Endothelial cell of umbilical vein (primary cell): Measurements from ENCODE around the gene ZNF597. TPM values are rescaled to one million over a fixed set of nuclear protein-coding genes. Genes with fewer than 3 reads are reported as not detected.

Experiments used
- BruUV-seq: library from RNA; stranded (reverse); fragments of 400-500 nt; replicated peaks from 2 replicates; lab custom pipeline; 2021; lab: Mats Ljungman, UMichigan
- CTCF ChIA-PET: fragments of 300-600, 350-600 bp; sonication (Branson Sonifier 250); formaldehyde crosslinking; loops from one replicate; lab custom pipeline; 2021; ENCODE audit warnings: antibody characterized with exemption, inconsistent platforms; lab: Charles Lee
- POLR2A ChIA-PET: fragments of 300-600, 350-600 bp; sonication (Branson Sonifier 250); formaldehyde crosslinking; loops from one replicate; lab custom pipeline; 2021; ENCODE audit warnings: antibody characterized with exemption, inconsistent platforms; lab: Charles Lee
- DNase-seq: peaks from one replicate; pipeline ENCODE4 v3.0.0-alpha.2; 2011; ENCODE audit warnings: low read depth, low spot score
- FAIRE-seq: peaks from 2 replicates; lab custom pipeline; 2011; peaks lifted over from hg19 to GRCh38; lab: Jason Lieb, UNC
- H2AFZ ChIP-seq: 2 replicates; pipeline ENCODE4 v1.6.0; 2012; ENCODE audit warnings: low read depth, low read length, control low read depth, inconsistent platforms
- H3K27ac ChIP-seq: 2 replicates; pipeline ENCODE4 v1.5.1; 2011; ENCODE audit warnings: low read depth, mild to moderate bottlenecking, control low read depth, low read length, moderate library complexity; ENCODE audit not compliant: insufficient read depth
- H3K27me3 ChIP-seq, 2 experiments: 2 replicates each; pipeline versions ENCODE4 v1.6.0 to v1.6.1; 2011; ENCODE audit warnings: low read length in 2 of 2, mixed read lengths in 1 of 2; ENCODE audit not compliant: control insufficient read depth in 2 of 2, insufficient read depth in 2 of 2
- H3K36me3 ChIP-seq, 2 experiments: 2 replicates in 1 of 2; 3 replicates in 1 of 2; pipeline ENCODE4 v1.5.1; 2011; ENCODE audit warnings: low read length in 2 of 2, mild to moderate bottlenecking in 1 of 2, moderate library complexity in 1 of 2; ENCODE audit not compliant: control insufficient read depth in 2 of 2, insufficient read depth in 2 of 2; ENCODE audit errors: extremely low read depth in 1 of 2
- H3K4me1 ChIP-seq: 3 replicates; pipeline ENCODE4 v1.5.1; 2011; ENCODE audit warnings: mild to moderate bottlenecking, low read length; ENCODE audit not compliant: control insufficient read depth, insufficient read depth; ENCODE audit errors: extremely low read depth
- H3K4me2 ChIP-seq: 2 replicates; pipeline ENCODE4 v1.6.1; 2011; ENCODE audit warnings: low read length, control low read depth, mixed read lengths; ENCODE audit not compliant: insufficient read depth
- H3K4me3 ChIP-seq, 3 experiments: fragments of 200-600 bp in 1 of 3; sonication (generic), shearing (Covaris generic) in 1 of 3; replicated peaks in 1 of 3; 2 replicates each; pipeline ENCODE4 v1.5.1; 2011 to 2016; ENCODE audit warnings: control low read depth in 3 of 3, low read length in 3 of 3, mild to moderate bottlenecking in 2 of 3, inconsistent platforms in 1 of 3, low read depth in 1 of 3, moderate library complexity in 1 of 3; ENCODE audit not compliant: insufficient read depth in 1 of 3
- H3K79me2 ChIP-seq: 2 replicates; pipeline ENCODE4 v1.6.0; 2012; ENCODE audit warnings: low read length, inconsistent platforms; ENCODE audit not compliant: control insufficient read depth, insufficient read depth
- H3K9ac ChIP-seq: replicated peaks from 2 replicates; pipeline ENCODE3; 2011; ENCODE audit warnings: low read length, control low read depth; ENCODE audit not compliant: insufficient read depth; ENCODE audit errors: extremely low read depth
- H3K9me1 ChIP-seq: replicated peaks from 3 replicates; pipeline ENCODE4 v1.6.0; 2011; ENCODE audit warnings: mild to moderate bottlenecking, low read length; ENCODE audit not compliant: control insufficient read depth, insufficient read depth; ENCODE audit errors: extremely low read depth
- H3K9me3 ChIP-seq: replicated peaks from 2 replicates; pipeline ENCODE4 v1.5.1; 2012; ENCODE audit warnings: low read length, inconsistent platforms; ENCODE audit not compliant: control insufficient read depth, insufficient read depth
- H4K20me1 ChIP-seq: replicated peaks from 2 replicates; pipeline ENCODE3; 2011; ENCODE audit warnings: mild to moderate bottlenecking, low read length; ENCODE audit not compliant: control insufficient read depth, insufficient read depth; ENCODE audit errors: extremely low read depth
- EZH2 ChIP-seq: IDR thresholded peaks from 2 replicates; pipeline ENCODE4 v1.6.1; 2012; ENCODE audit warnings: borderline replicate concordance, low read depth, mild to moderate bottlenecking, moderate library complexity, low read length, inconsistent platforms; ENCODE audit not compliant: severe bottlenecking
- FOS ChIP-seq: IDR thresholded peaks from 2 replicates; pipeline ENCODE4 v1.6.1; 2011; ENCODE audit warnings: mild to moderate bottlenecking, low read length, moderate library complexity, borderline replicate concordance; ENCODE audit not compliant: insufficient read depth
- GATA2 ChIP-seq: IDR thresholded peaks from 2 replicates; pipeline ENCODE4 v1.7.0; 2011; ENCODE audit warnings: low read depth, mild to moderate bottlenecking, moderate library complexity, mixed read lengths, low read length; ENCODE audit not compliant: insufficient read length, insufficient read depth
- JUN ChIP-seq: IDR thresholded peaks from 2 replicates; pipeline ENCODE4 v1.6.1; 2011; ENCODE audit warnings: borderline replicate concordance, low read depth; ENCODE audit not compliant: insufficient read length, insufficient read depth
- MYC ChIP-seq: IDR thresholded peaks from one replicate; pipeline ENCODE4 v1.6.1; 2011; ENCODE audit warnings: mild to moderate bottlenecking, low read depth, low read length
- POLR2A ChIP-seq: IDR thresholded peaks from 2 replicates; pipeline ENCODE4 v1.6.1; 2012; ENCODE audit warnings: low read depth, mild to moderate bottlenecking, control low read depth, low read length
- POLR2AphosphoS5 ChIP-seq: IDR thresholded peaks from 2 replicates; pipeline ENCODE4 v1.6.1; 2012; ENCODE audit warnings: low read depth, mild to moderate bottlenecking, control low read depth, low read length, moderate library complexity; ENCODE audit not compliant: insufficient read depth
- dilution Hi-C: fragments of 300-500 bp; cut with MboI; formaldehyde crosslinking; loops from one replicate; pipeline ENCODE4 v1.15.0; 2019; ENCODE audit warnings: low sequenced_read_pairs; ENCODE audit not compliant: extremely low pct_ligation_motif_present
- intact Hi-C: fragments of 100-400 bp; cut with micrococcal nuclease; formaldehyde crosslinking; loops from one replicate; pipeline ENCODE4 v1.10.0; 2022
- polyA plus RNA-seq, 4 experiments: library from polyadenylated mRNA; depleted of rRNA in 3 of 4; stranded (reverse) in 3 of 4; unstranded in 1 of 4; fragments of >200 nt; gene quantifications; 2 replicates each; pipeline versions ENCODE4 v1.2.1 to v1.2.3, GENCODE V29; 2011 to 2012; ENCODE audit warnings: missing spikeins in 1 of 4
- total RNA-seq: library from RNA; stranded (reverse); gene quantifications from 2 replicates; pipeline ENCODE4 v1.2.3, GENCODE V29; 2021
- TF ChIP-seq, protein P1 (sequence below): IDR thresholded peaks from 2 replicates; pipeline ENCODE4 v1.6.1; 2011; ENCODE audit not compliant: insufficient read depth, insufficient read length
- TF ChIP-seq, protein P2 (sequence below), 2 donors: IDR thresholded peaks; 1 replicate in 1 of 2; 2 replicates in 1 of 2; pipeline ENCODE4 v1.5.1; 2011; ENCODE audit warnings: low read length in 2 of 2, mild to moderate bottlenecking in 2 of 2, moderate library complexity in 2 of 2, control low read depth in 1 of 2, inconsistent platforms in 1 of 2, low read depth in 1 of 2; ENCODE audit not compliant: insufficient read depth in 1 of 2; ENCODE audit errors: extremely low read depth in 1 of 2

Gene ZNF597
- total and polyA plus RNA-seq, 2 donors (not counting 3 experiments of a cell fraction or from before 2014, with no cell fraction given): 0.75 to 1.4 TPM

DNA sequence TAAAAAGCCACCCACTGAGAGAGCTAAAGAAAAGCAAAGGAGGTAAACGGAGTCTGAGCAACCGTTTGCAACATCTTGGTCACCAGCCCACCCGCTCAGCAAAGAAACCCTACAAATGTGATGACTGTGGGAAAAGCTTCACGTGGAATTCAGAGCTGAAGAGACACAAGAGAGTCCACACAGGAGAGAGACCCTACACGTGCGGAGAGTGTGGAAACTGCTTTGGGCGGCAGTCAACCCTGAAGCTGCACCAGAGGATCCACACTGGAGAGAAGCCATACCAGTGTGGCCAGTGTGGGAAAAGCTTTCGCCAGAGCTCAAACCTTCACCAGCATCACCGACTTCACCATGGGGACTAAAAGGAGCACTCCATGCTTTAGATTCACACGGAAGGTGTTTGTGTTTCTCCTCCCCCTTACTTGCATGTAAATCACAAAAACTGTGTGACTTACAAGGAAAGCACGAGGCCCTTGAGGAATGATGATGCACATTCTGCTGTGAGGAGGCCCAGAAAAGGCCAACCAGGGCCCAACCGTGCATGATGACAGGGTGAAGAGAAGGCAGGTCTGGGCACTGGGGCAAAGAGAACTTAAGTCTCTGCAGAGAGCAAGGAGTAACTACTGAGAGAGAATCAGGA, 34.6 kb downstream of the ZNF597 start:
- BruUV-seq: no TSS peak
- FAIRE-seq: no peak
- no peak overlapping the region for H3K9ac ChIP-seq
- no peak overlapping the region for H2AFZ ChIP-seq
- no peak overlapping the region for H3K4me2 ChIP-seq
- no peaks in the 10 kb centered on the region for H4K20me1 ChIP-seq
- no peaks in the 10 kb centered on the region for H3K79me2 ChIP-seq
- peaks cover 9% of the 10 kb centered on the region for H3K9me3 ChIP-seq
- no peak overlapping the region for H3K27ac ChIP-seq
- no peaks in the 10 kb centered on the region for H3K4me1 ChIP-seq
- H3K4me3 ChIP-seq: no peak overlapping the region
- dilution Hi-C loops (no loop called here), intact Hi-C loops (no loop called here)
- ChIA-PET CTCF (no interaction called here), POLR2A (no interaction called here)
- peaks cover 0 to 7% of the 10 kb centered on the region in 2 experiments for H3K36me3 ChIP-seq
- TF ChIP-seq, protein P1, sequence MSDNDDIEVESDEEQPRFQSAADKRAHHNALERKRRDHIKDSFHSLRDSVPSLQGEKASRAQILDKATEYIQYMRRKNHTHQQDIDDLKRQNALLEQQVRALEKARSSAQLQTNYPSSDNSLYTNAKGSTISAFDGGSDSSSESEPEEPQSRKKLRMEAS: no peak
- TF ChIP-seq JUN (no peak), MYC (no peak), EZH2 (no peak), POLR2A (no peak), GATA2 (no peak), POLR2AphosphoS5 (no peak), FOS (no peak)
- TF ChIP-seq, protein P2, sequence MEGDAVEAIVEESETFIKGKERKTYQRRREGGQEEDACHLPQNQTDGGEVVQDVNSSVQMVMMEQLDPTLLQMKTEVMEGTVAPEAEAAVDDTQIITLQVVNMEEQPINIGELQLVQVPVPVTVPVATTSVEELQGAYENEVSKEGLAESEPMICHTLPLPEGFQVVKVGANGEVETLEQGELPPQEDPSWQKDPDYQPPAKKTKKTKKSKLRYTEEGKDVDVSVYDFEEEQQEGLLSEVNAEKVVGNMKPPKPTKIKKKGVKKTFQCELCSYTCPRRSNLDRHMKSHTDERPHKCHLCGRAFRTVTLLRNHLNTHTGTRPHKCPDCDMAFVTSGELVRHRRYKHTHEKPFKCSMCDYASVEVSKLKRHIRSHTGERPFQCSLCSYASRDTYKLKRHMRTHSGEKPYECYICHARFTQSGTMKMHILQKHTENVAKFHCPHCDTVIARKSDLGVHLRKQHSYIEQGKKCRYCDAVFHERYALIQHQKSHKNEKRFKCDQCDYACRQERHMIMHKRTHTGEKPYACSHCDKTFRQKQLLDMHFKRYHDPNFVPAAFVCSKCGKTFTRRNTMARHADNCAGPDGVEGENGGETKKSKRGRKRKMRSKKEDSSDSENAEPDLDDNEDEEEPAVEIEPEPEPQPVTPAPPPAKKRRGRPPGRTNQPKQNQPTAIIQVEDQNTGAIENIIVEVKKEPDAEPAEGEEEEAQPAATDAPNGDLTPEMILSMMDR (IDR thresholded peaks at IDR 0.05; ENCODE audit: extremely low read depth in 1 of 2, insufficient read depth in 1 of 2, low read depth in 1 of 2, low read length in 2 of 2): no peak
- no peaks in the 10 kb centered on the region for H3K27me3 ChIP-seq
- no peak for DNase-seq
- no peaks in the 10 kb centered on the region for H3K9me1 ChIP-seq
